Muscle layer of colon (tissue), 2 donors: Measurements from ENCODE around the gene SYT14.
"Not testable (repeated sequence)": the region's sequence is repeated elsewhere in the genome, so short reads cannot be mapped to it uniquely, and the experiment has no call there.

Source experiments
- H3K27ac ChIP-seq: one replicate; pipeline ENCODE4 v1.7.0; 2013; ENCODE audit warnings: low read depth, mild to moderate bottlenecking, low read length, moderate library complexity
- H3K27me3 ChIP-seq, 2 donors: one replicate each; pipeline ENCODE4 v1.7.0; 2013; ENCODE audit warnings: low read length in 2 of 2, mild to moderate bottlenecking in 2 of 2; ENCODE audit not compliant: insufficient read depth in 2 of 2, control insufficient read depth in 1 of 2
- H3K36me3 ChIP-seq: one replicate; pipeline ENCODE4 v1.7.0; 2013; ENCODE audit warnings: mild to moderate bottlenecking, low read length; ENCODE audit not compliant: insufficient read depth
- H3K4me1 ChIP-seq: one replicate; pipeline ENCODE4 v1.7.0; 2013; ENCODE audit warnings: mild to moderate bottlenecking, low read length; ENCODE audit not compliant: insufficient read depth
- H3K4me3 ChIP-seq, 2 donors: one replicate each; pipeline ENCODE4 v1.7.0; 2013; ENCODE audit warnings: low read length in 2 of 2, low read depth in 1 of 2, mild to moderate bottlenecking in 1 of 2, moderate library complexity in 1 of 2
- H3K9ac ChIP-seq: one replicate; pipeline ENCODE4 v1.7.0; 2013; ENCODE audit warnings: low read length
- H3K9me3 ChIP-seq: one replicate; pipeline ENCODE4 v1.7.0; 2013; ENCODE audit warnings: mild to moderate bottlenecking, low read length
- donor health status: abdominal sarcoma.
- donor health status: Adenocarcinoma of cecum.

Gene SYT14

GRCh38 chr1:209945377-209945776 lies 7.4 kb downstream of the SYT14 start:
- Histone ChIP-seq H3K36me3 (no peaks in the 10 kb centered on the region), H3K9ac (no peak overlapping the region), H3K4me1 (no peaks in the 10 kb centered on the region), H3K27ac (no peak overlapping the region), H3K9me3 (no peaks in the 10 kb centered on the region), H3K4me3 (no peak overlapping the region), H3K27me3 (peaks cover 0 to 4% of the 10 kb centered on the region in 2 donors)

DNA sequence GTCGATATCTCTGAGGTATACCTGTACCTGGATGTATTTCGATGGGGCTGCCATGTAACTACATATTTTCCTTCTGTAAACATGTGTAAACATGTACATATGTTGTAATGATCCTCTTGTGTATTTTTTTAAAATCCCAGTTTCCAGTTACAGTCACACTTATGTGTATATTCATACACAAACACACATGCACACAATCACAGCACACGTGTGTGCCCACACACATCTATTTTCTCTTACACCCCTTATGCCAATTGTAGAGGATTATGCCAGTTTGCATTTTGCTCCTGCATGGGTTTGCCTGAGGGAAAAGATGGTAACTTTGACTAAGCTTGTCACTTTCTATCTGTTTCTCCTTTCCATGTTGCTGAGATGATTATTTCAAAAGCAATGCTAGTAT lies 10.1 kb downstream of the SYT14 start:
- Histone ChIP-seq H3K36me3 (no peaks in the 10 kb centered on the region), H3K9ac (no peak overlapping the region), H3K27me3 (no peaks in the 10 kb centered on the region), H3K27ac (no peak overlapping the region), H3K4me1 (no peaks in the 10 kb centered on the region), H3K9me3 (no peaks in the 10 kb centered on the region), H3K4me3 (no peak overlapping the region)

DNA sequence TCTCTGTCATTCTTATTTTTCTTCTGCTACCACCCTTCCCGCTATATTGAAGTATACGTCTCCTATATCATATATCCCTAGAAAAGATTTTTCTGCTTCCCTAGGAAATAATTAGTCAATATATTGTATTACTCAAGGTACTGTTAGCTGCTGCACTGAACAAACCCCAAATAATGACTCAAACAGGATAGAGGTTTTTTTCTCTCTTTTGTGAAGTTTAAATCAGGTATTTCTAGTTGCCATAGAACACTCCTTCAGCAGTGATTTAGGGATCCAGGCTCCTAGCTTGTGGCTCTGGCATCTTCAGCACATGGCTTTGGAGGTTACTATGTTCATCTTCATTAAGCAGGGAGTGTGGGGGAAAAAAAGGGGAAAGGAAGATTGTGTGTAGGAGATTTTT lies 18.1 kb downstream of the SYT14 start:
- no peaks in the 10 kb centered on the region for H3K4me1 ChIP-seq
- H3K27me3 ChIP-seq: no peaks in the 10 kb centered on the region
- no peak overlapping the region for H3K9ac ChIP-seq
- no peak overlapping the region for H3K27ac ChIP-seq
- H3K36me3 ChIP-seq: no peaks in the 10 kb centered on the region
- H3K9me3 ChIP-seq: no peaks in the 10 kb centered on the region
- no peak overlapping the region for H3K4me3 ChIP-seq

- Histone ChIP-seq H3K27me3 (no peaks in the 10 kb centered on the region), H3K4me3 (no peak overlapping the region), H3K9ac (no peak overlapping the region), H3K9me3 (no peaks in the 10 kb centered on the region), H3K27ac (no peak overlapping the region), H3K36me3 (no peaks in the 10 kb centered on the region), H3K4me1 (no peaks in the 10 kb centered on the region)
Observed at GRCh38 chr1:209959623-209960022, 21.6 kb downstream of the SYT14 start.

- Histone ChIP-seq H3K27me3 (no peaks in the 10 kb centered on the region), H3K9me3 (no peaks in the 10 kb centered on the region), H3K27ac (no peak overlapping the region), H3K4me1 (no peaks in the 10 kb centered on the region), H3K4me3 (no peak overlapping the region), H3K9ac (no peak overlapping the region), H3K36me3 (no peaks in the 10 kb centered on the region)
Observed at GRCh38 chr1:209960926-209961325, 22.9 kb downstream of the SYT14 start.

- Histone ChIP-seq H3K27me3 (no peaks in the 10 kb centered on the region), H3K36me3 (no peaks in the 10 kb centered on the region), H3K4me1 (no peaks in the 10 kb centered on the region), H3K4me3 (no peak overlapping the region), H3K27ac (no peak overlapping the region), H3K9me3 (no peaks in the 10 kb centered on the region), H3K9ac (no peak overlapping the region)
Observed at GRCh38 chr1:209962388-209962787, 24.4 kb downstream of the SYT14 start.

DNA sequence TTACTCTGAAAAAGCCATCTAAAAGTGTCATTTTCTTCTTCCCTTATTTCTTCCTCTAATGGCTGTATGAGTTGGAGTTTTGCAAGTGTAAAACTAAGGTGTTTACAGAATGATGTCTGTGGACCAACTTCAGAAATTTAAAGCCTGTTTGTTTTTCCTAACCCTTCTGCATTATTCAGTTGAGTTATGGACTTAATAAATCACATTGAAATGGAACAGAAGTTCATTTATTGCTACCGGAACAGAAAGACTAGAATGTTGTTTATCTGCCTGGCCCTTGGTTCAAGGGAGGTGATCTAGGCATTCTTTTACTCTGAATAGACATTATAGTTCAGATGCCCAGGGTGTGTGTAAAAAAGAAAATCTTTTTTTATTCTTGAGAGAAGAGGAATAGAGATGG lies 24.8 kb downstream of the SYT14 start:
- Histone ChIP-seq H3K27me3 (no peaks in the 10 kb centered on the region), H3K9ac (no peak overlapping the region), H3K4me1 (no peaks in the 10 kb centered on the region), H3K9me3 (no peaks in the 10 kb centered on the region), H3K36me3 (no peaks in the 10 kb centered on the region), H3K27ac (no peak overlapping the region), H3K4me3 (no peak overlapping the region)

DNA sequence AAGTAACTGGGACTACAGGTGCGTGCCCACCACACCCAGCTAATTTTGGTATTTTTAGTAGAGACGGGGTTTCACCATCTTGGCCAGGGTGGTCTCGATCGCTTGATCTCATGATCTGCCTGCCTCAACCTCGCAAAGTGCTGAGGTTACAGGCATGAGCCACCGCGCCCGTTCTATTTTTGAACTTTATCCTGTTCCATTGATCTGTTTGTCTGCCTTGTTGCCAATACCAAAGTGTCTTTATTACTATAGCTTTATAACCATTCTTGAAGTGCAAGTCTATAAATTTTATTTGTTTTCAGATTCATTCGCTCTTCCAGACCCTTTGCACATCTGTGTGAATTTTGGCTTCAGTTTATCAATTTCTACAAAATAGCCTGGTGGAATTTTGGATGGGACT lies 28.0 kb downstream of the SYT14 start:
- no peaks in the 10 kb centered on the region for H3K4me1 ChIP-seq
- no peaks in the 10 kb centered on the region for H3K27me3 ChIP-seq
- no peak overlapping the region for H3K27ac ChIP-seq
- H3K9ac ChIP-seq: no peak overlapping the region
- no peak overlapping the region for H3K4me3 ChIP-seq
- no peaks in the 10 kb centered on the region for H3K9me3 ChIP-seq
- H3K36me3 ChIP-seq: no peaks in the 10 kb centered on the region

DNA sequence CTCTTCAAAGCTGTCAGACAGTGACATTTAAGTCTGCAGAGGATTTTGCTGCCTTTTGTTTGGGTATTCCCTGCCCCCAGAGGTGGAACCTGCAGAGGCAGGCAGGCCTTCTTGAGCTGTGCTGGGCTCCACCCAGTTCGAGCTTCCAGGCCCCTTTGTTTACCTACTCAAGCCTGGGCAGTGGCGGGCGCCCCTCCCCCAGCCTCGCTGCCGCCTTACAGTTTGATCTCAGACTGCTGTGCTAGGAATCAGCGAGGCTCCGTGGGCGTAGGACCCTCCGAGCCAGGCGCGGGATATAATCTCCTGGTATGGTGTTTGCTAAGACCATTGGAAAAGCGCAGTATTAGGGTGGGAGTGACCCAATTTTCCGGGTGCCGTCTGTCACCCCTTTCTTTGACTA lies 40.7 kb downstream of the SYT14 start:
- not testable (repeated sequence) for H3K9ac ChIP-seq, H3K36me3 ChIP-seq, H3K27ac ChIP-seq, H3K27me3 ChIP-seq, H3K4me1 ChIP-seq, H3K4me3 ChIP-seq, H3K9me3 ChIP-seq

- Histone ChIP-seq H3K27me3 (no peaks in the 10 kb centered on the region), H3K4me3 (no peak overlapping the region), H3K27ac (no peak overlapping the region), H3K9ac (no peak overlapping the region), H3K4me1 (no peaks in the 10 kb centered on the region), H3K9me3 (no peaks in the 10 kb centered on the region), H3K36me3 (no peaks in the 10 kb centered on the region)
Observed at GRCh38 chr1:209983953-209984352, 45.9 kb downstream of the SYT14 start.

- Histone ChIP-seq H3K9me3 (no peaks in the 10 kb centered on the region), H3K4me3 (no peak overlapping the region), H3K27me3 (no peaks in the 10 kb centered on the region), H3K27ac (no peak overlapping the region), H3K36me3 (no peaks in the 10 kb centered on the region), H3K9ac (no peak overlapping the region), H3K4me1 (no peaks in the 10 kb centered on the region)
Observed at GRCh38 chr1:209985002-209985401, 47.0 kb downstream of the SYT14 start.

DNA sequence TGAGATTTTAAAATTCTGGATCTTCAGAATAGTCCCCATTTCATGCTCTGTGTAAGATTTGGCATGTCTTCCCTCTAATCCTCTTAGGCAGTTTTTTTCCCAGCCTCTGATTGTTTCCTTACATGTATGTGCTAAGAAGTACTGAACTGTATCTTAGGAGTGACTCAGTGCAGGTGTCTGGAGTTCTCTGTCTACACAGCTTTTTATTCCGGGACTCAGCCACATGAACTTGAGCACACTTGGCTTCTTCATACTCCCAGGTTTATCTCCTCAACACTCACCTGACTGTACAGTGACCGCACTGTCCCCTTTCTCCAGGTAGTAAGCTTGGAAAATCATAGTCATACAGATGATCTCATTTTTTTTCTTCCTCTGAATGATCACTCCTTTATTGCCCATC lies 50.7 kb downstream of the SYT14 start:
- no peaks in the 10 kb centered on the region for H3K36me3 ChIP-seq
- no peaks in the 10 kb centered on the region for H3K27me3 ChIP-seq
- H3K27ac ChIP-seq: no peak overlapping the region
- H3K9me3 ChIP-seq: no peaks in the 10 kb centered on the region
- no peaks in the 10 kb centered on the region for H3K4me1 ChIP-seq
- H3K4me3 ChIP-seq: no peak overlapping the region
- H3K9ac ChIP-seq: no peak overlapping the region
